ENCODE measurements around the gene BAHD1.

BAHD1 gene

DNA sequence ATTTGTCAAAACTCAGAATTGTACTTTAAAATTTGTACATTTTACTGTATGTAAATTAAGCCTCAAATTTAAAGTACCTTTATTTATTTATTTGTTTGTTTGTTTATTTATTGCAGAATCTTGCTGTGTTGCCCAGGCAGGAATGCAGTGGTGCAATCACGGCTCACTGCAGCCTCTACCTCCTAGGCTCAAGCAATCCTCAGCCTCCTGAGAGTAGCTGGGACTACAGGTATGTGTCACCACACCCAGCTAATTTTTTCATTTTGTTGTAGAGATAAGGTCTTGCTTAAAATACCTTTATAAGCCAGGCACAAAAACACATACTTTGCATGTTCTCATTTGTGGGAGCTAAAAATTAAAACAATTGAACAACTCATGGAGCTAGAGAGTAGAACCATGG is 67.5 kb downstream of the BAHD1 start:
- no peaks in the 10 kb centered on the region for H3K9me3 Mint-ChIP-seq
- H3K27me3 Mint-ChIP-seq (ENCODE audit: low read depth, poor library complexity): peaks cover 86% of the 10 kb centered on the region
- H3K36me3 Mint-ChIP-seq (ENCODE audit: low read depth): no peaks in the 10 kb centered on the region
- H3K4me1 Mint-ChIP-seq: peaks cover 24% of the 10 kb centered on the region
- no peak for DNase-seq
- TF ChIP-seq, protein P1, sequence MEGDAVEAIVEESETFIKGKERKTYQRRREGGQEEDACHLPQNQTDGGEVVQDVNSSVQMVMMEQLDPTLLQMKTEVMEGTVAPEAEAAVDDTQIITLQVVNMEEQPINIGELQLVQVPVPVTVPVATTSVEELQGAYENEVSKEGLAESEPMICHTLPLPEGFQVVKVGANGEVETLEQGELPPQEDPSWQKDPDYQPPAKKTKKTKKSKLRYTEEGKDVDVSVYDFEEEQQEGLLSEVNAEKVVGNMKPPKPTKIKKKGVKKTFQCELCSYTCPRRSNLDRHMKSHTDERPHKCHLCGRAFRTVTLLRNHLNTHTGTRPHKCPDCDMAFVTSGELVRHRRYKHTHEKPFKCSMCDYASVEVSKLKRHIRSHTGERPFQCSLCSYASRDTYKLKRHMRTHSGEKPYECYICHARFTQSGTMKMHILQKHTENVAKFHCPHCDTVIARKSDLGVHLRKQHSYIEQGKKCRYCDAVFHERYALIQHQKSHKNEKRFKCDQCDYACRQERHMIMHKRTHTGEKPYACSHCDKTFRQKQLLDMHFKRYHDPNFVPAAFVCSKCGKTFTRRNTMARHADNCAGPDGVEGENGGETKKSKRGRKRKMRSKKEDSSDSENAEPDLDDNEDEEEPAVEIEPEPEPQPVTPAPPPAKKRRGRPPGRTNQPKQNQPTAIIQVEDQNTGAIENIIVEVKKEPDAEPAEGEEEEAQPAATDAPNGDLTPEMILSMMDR (IDR thresholded peaks at IDR 0.05): no peak
- H3K27ac Mint-ChIP-seq: no peak overlapping the region
- no peak overlapping the region for H3K4me3 Mint-ChIP-seq

DNA sequence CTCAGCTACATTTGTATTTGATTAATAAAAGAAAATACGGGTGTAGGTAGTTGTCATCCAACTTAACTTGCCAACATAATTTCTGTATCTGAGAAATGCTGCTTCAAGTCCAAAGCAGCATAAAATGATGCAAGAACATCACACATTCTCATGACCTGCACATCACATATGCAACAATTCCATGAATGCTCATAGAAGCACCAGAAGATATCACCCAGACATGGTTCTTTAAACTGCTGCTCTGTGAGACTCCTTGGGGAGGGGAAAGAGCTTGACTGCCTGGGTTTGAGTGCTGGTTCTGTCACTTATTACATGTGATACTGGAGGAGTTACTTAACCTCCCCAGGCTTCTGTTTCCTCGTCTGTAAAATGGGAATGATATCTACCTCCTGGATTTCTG is 69.4 kb downstream of the BAHD1 start:
- DNase-seq: no peak
- Mint-ChIP-seq H3K9me3 (no peaks in the 10 kb centered on the region), H3K4me1 (peaks cover 24% of the 10 kb centered on the region), H3K27me3 (ENCODE audit: low read depth, poor library complexity) (peaks cover 92% of the 10 kb centered on the region), H3K36me3 (ENCODE audit: low read depth) (no peaks in the 10 kb centered on the region), H3K4me3 (peak overlapping the region; percentile 69), H3K27ac (no peak overlapping the region)
- TF ChIP-seq, protein P1 (IDR thresholded peaks at IDR 0.05): no peak

DNA sequence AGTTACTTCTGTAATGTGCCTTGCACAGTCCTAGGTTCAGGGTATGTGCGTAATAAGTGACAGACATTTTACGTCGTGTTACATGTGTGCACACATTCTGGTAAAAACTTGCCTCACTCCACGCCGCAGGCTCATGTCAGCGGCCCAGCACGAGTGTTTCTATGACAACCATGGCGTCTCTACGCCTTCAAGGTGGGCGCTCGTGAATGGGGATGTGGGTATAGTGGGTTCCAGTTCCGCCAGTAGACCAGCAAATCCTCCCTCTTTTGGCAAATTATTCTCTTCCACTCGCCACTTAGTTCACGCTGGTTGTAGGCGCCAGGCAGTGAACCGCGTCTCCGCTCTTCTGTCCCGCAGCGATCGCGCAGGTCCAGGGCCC is 70.3 kb downstream of the BAHD1 start:
- Mint-ChIP-seq H3K9me3 (no peaks in the 10 kb centered on the region), H3K27me3 (ENCODE audit: low read depth, poor library complexity) (peaks cover 91% of the 10 kb centered on the region)
- DNase-seq: no peak

DNA sequence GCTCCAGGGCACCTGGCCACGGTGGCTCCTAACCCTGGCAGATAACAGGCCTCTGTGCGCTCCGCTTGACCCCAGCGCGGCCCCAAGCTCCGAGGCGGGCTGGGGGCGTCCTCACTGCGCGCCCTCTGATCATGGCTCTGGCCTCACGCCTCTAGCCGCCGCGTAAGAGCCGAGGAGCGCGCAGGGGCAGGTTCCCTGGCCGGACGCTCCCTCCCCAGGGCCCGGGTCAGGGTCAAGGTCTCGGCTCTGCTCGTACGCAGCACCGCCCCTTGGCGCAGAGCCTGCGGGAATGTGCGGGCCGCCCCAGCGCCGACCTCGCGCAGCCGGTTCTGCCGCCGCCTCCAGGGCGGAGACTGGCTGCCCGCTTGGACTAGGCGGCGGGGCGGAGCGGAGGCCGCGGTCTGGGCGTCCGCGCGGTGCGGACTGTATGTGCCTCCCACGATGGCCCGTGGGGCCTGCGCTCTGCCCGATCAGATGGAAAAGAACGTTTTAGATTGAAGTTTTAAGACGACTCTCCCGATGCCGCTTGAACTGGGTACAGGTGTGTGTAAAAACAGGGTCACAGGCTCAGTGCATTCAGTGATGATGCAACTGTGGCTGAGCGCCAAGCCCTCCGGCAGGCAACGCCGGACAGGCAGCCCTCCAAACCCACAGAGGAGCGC is 70.8 kb downstream of the BAHD1 start:
- DNase-seq: peak; percentile 80
- Mint-ChIP-seq H3K27me3 (ENCODE audit: low read depth, poor library complexity) (peaks cover 88% of the 10 kb centered on the region), H3K4me1 (peaks cover 23% of the 10 kb centered on the region), H3K9me3 (no peaks in the 10 kb centered on the region), H3K27ac (no peak overlapping the region), H3K4me3 (peak overlapping the region; percentile 82), H3K36me3 (ENCODE audit: low read depth) (no peaks in the 10 kb centered on the region)
- TF ChIP-seq, protein P1 (IDR thresholded peaks at IDR 0.05): no peak

More for the DNA sequence above, 70.3 kb downstream of the BAHD1 start:
- Mint-ChIP-seq H3K4me1 (peaks cover 24% of the 10 kb centered on the region), H3K27ac (no peak overlapping the region), H3K4me3 (peak overlapping the region; percentile 82), H3K36me3 (ENCODE audit: low read depth) (no peaks in the 10 kb centered on the region)
- TF ChIP-seq, protein P1 (IDR thresholded peaks at IDR 0.05): no peak

DNA sequence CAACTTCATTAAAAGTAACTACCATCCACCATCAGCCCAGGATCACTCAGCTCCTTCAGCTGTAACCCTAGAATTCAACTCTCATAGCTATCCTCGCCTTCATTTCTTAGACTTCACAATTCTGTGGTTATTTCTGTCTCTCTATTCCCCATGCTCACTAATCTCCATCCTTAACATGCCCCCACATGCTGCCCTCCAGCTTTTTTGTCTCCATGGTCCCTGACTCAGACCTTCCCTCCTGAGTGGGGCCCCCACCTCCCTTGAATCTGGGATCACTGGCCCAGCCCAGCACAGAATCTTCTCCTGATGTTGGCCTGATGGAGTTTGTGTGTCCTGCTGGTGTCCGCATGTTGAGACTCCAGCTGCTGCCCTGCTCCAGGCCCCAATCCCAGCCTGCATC is 71.7 kb downstream of the BAHD1 start:
- H3K4me3 Mint-ChIP-seq: peak overlapping the region; percentile 68
- TF ChIP-seq, protein P1 (IDR thresholded peaks at IDR 0.05): no peak
- H3K4me1 Mint-ChIP-seq: peaks cover 18% of the 10 kb centered on the region
- no peak overlapping the region for H3K27ac Mint-ChIP-seq
- H3K27me3 Mint-ChIP-seq (ENCODE audit: low read depth, poor library complexity): peaks cover 85% of the 10 kb centered on the region
- DNase-seq: no peak
- no peaks in the 10 kb centered on the region for H3K9me3 Mint-ChIP-seq
- H3K36me3 Mint-ChIP-seq (ENCODE audit: low read depth): no peaks in the 10 kb centered on the region

DNA sequence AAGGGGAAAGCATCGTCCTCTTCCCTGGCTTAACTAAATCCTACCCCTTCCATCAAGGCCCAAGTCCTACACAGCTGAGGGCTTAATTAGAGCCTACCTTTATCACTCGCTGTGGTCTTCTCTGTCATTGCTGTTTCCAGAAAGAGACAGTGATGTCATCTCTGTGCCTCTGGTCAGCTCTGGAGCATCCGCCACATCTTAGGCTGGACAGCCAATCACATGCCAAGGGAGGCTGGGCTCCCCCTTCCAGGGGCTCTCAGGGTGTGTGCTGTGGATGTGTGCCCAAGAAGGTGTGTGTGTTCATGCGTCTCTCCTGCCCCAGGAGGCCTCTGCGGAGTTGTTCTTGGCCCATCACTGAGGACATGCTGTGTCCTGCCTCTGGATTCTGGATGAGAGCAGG is 72.9 kb downstream of the BAHD1 start:
- peaks cover 74% of the 10 kb centered on the region for H3K27me3 Mint-ChIP-seq (ENCODE audit: low read depth, poor library complexity)
- TF ChIP-seq, protein P1 (IDR thresholded peaks at IDR 0.05): no peak
- no peak overlapping the region for H3K27ac Mint-ChIP-seq
- peaks cover 18% of the 10 kb centered on the region for H3K4me1 Mint-ChIP-seq
- no peaks in the 10 kb centered on the region for H3K36me3 Mint-ChIP-seq (ENCODE audit: low read depth)
- no peaks in the 10 kb centered on the region for H3K9me3 Mint-ChIP-seq
- H3K4me3 Mint-ChIP-seq: no peak overlapping the region
- no peak for DNase-seq
